ENCODE measurements around the gene ART5.

DNA sequence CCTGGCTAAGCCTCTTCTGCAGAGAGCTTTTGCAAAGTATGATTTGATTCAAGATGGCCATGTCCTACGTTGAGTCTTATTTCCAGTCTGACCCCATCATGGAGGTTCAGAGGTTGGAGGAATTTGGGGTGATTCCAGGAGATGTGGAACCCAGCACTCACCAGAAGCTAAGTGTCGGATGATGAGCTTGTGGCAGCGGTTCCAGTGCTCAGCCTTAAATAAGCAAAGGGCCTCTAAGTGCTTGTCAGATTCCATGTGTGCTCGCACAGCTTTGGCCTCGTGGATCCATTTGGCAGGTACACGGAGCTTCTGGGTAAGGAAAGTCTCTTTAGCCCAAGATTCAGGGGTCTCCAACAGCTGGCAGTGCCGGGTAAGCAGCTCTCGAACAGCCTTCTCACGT lies 41.2 kb upstream of the ART5 start:
- TF ChIP-seq, protein P1, sequence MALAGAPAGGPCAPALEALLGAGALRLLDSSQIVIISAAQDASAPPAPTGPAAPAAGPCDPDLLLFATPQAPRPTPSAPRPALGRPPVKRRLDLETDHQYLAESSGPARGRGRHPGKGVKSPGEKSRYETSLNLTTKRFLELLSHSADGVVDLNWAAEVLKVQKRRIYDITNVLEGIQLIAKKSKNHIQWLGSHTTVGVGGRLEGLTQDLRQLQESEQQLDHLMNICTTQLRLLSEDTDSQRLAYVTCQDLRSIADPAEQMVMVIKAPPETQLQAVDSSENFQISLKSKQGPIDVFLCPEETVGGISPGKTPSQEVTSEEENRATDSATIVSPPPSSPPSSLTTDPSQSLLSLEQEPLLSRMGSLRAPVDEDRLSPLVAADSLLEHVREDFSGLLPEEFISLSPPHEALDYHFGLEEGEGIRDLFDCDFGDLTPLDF (CRISPR knock-in tag; IDR thresholded peaks at IDR 0.05), result no peak
- TF ChIP-seq, protein P2, sequence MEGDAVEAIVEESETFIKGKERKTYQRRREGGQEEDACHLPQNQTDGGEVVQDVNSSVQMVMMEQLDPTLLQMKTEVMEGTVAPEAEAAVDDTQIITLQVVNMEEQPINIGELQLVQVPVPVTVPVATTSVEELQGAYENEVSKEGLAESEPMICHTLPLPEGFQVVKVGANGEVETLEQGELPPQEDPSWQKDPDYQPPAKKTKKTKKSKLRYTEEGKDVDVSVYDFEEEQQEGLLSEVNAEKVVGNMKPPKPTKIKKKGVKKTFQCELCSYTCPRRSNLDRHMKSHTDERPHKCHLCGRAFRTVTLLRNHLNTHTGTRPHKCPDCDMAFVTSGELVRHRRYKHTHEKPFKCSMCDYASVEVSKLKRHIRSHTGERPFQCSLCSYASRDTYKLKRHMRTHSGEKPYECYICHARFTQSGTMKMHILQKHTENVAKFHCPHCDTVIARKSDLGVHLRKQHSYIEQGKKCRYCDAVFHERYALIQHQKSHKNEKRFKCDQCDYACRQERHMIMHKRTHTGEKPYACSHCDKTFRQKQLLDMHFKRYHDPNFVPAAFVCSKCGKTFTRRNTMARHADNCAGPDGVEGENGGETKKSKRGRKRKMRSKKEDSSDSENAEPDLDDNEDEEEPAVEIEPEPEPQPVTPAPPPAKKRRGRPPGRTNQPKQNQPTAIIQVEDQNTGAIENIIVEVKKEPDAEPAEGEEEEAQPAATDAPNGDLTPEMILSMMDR (IDR thresholded peaks at IDR 0.05), result no peak
- TF ChIP-seq HMGA2 (CRISPR knock-in tag; IDR thresholded peaks at IDR 0.05), result no peak
- TF ChIP-seq ZNF232 (CRISPR knock-in tag; IDR thresholded peaks at IDR 0.05), result no peak
- TF ChIP-seq KAT7 (CRISPR knock-in tag; IDR thresholded peaks at IDR 0.05; ENCODE audit: borderline replicate concordance), result no peak
- TF ChIP-seq ZNF416 (CRISPR knock-in tag; IDR thresholded peaks at IDR 0.05), result no peak
- no peak for TF ChIP-seq CREM (CRISPR knock-in tag; IDR thresholded peaks at IDR 0.05)
- TF ChIP-seq, protein P3, sequence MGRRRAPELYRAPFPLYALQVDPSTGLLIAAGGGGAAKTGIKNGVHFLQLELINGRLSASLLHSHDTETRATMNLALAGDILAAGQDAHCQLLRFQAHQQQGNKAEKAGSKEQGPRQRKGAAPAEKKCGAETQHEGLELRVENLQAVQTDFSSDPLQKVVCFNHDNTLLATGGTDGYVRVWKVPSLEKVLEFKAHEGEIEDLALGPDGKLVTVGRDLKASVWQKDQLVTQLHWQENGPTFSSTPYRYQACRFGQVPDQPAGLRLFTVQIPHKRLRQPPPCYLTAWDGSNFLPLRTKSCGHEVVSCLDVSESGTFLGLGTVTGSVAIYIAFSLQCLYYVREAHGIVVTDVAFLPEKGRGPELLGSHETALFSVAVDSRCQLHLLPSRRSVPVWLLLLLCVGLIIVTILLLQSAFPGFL (CRISPR knock-in tag; IDR thresholded peaks at IDR 0.05; ENCODE audit: borderline replicate concordance), result no peak
- TF ChIP-seq, protein P4, sequence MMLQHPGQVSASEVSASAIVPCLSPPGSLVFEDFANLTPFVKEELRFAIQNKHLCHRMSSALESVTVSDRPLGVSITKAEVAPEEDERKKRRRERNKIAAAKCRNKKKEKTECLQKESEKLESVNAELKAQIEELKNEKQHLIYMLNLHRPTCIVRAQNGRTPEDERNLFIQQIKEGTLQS (CRISPR knock-in tag; conservative IDR thresholded peaks at IDR 0.05), result no peak
